Endothelial cell of umbilical vein (primary cell): Measurements from ENCODE around the gene GRIK3. TPM values are rescaled to one million over a fixed set of nuclear protein-coding genes. Genes with fewer than 3 reads are reported as not detected.

Experiments
- BruUV-seq: library from RNA; stranded (reverse); fragments of 400-500 nt; replicated peaks from 2 replicates; lab custom pipeline; 2021; lab: Mats Ljungman, UMichigan
- CTCF ChIA-PET: fragments of 300-600, 350-600 bp; sonication (Branson Sonifier 250); formaldehyde crosslinking; loops from one replicate; lab custom pipeline; 2021; ENCODE audit warnings: antibody characterized with exemption, inconsistent platforms; lab: Charles Lee
- POLR2A ChIA-PET: fragments of 300-600, 350-600 bp; sonication (Branson Sonifier 250); formaldehyde crosslinking; loops from one replicate; lab custom pipeline; 2021; ENCODE audit warnings: antibody characterized with exemption, inconsistent platforms; lab: Charles Lee
- DNase-seq: peaks from one replicate; pipeline ENCODE4 v3.0.0-alpha.2; 2011; ENCODE audit warnings: low read depth, low spot score
- FAIRE-seq: peaks from 2 replicates; lab custom pipeline; 2011; peaks lifted over from hg19 to GRCh38; lab: Jason Lieb, UNC
- H2AFZ ChIP-seq: 2 replicates; pipeline ENCODE4 v1.6.0; 2012; ENCODE audit warnings: low read depth, low read length, control low read depth, inconsistent platforms
- H3K27ac ChIP-seq: 2 replicates; pipeline ENCODE4 v1.5.1; 2011; ENCODE audit warnings: low read depth, mild to moderate bottlenecking, control low read depth, low read length, moderate library complexity; ENCODE audit not compliant: insufficient read depth
- H3K27me3 ChIP-seq, 2 experiments: 2 replicates each; pipeline versions ENCODE4 v1.6.0 to v1.6.1; 2011; ENCODE audit warnings: low read length in 2 of 2, mixed read lengths in 1 of 2; ENCODE audit not compliant: control insufficient read depth in 2 of 2, insufficient read depth in 2 of 2
- H3K36me3 ChIP-seq, 2 experiments: 2 replicates in 1 of 2; 3 replicates in 1 of 2; pipeline ENCODE4 v1.5.1; 2011; ENCODE audit warnings: low read length in 2 of 2, mild to moderate bottlenecking in 1 of 2, moderate library complexity in 1 of 2; ENCODE audit not compliant: control insufficient read depth in 2 of 2, insufficient read depth in 2 of 2; ENCODE audit errors: extremely low read depth in 1 of 2
- H3K4me1 ChIP-seq: 3 replicates; pipeline ENCODE4 v1.5.1; 2011; ENCODE audit warnings: mild to moderate bottlenecking, low read length; ENCODE audit not compliant: control insufficient read depth, insufficient read depth; ENCODE audit errors: extremely low read depth
- H3K4me2 ChIP-seq: 2 replicates; pipeline ENCODE4 v1.6.1; 2011; ENCODE audit warnings: low read length, control low read depth, mixed read lengths; ENCODE audit not compliant: insufficient read depth
- H3K4me3 ChIP-seq, 3 experiments: fragments of 200-600 bp in 1 of 3; sonication (generic), shearing (Covaris generic) in 1 of 3; replicated peaks in 1 of 3; 2 replicates each; pipeline ENCODE4 v1.5.1; 2011 to 2016; ENCODE audit warnings: control low read depth in 3 of 3, low read length in 3 of 3, mild to moderate bottlenecking in 2 of 3, inconsistent platforms in 1 of 3, low read depth in 1 of 3, moderate library complexity in 1 of 3; ENCODE audit not compliant: insufficient read depth in 1 of 3
- H3K79me2 ChIP-seq: 2 replicates; pipeline ENCODE4 v1.6.0; 2012; ENCODE audit warnings: low read length, inconsistent platforms; ENCODE audit not compliant: control insufficient read depth, insufficient read depth
- H3K9ac ChIP-seq: replicated peaks from 2 replicates; pipeline ENCODE3; 2011; ENCODE audit warnings: low read length, control low read depth; ENCODE audit not compliant: insufficient read depth; ENCODE audit errors: extremely low read depth
- H3K9me1 ChIP-seq: replicated peaks from 3 replicates; pipeline ENCODE4 v1.6.0; 2011; ENCODE audit warnings: mild to moderate bottlenecking, low read length; ENCODE audit not compliant: control insufficient read depth, insufficient read depth; ENCODE audit errors: extremely low read depth
- H3K9me3 ChIP-seq: replicated peaks from 2 replicates; pipeline ENCODE4 v1.5.1; 2012; ENCODE audit warnings: low read length, inconsistent platforms; ENCODE audit not compliant: control insufficient read depth, insufficient read depth
- H4K20me1 ChIP-seq: replicated peaks from 2 replicates; pipeline ENCODE3; 2011; ENCODE audit warnings: mild to moderate bottlenecking, low read length; ENCODE audit not compliant: control insufficient read depth, insufficient read depth; ENCODE audit errors: extremely low read depth
- CTCF ChIP-seq, 2 donors: IDR thresholded peaks; 1 replicate in 1 of 2; 2 replicates in 1 of 2; pipeline ENCODE4 v1.5.1; 2011; ENCODE audit warnings: low read length in 2 of 2, mild to moderate bottlenecking in 2 of 2, moderate library complexity in 2 of 2, control low read depth in 1 of 2, inconsistent platforms in 1 of 2, low read depth in 1 of 2; ENCODE audit not compliant: insufficient read depth in 1 of 2; ENCODE audit errors: extremely low read depth in 1 of 2
- EZH2 ChIP-seq: IDR thresholded peaks from 2 replicates; pipeline ENCODE4 v1.6.1; 2012; ENCODE audit warnings: borderline replicate concordance, low read depth, mild to moderate bottlenecking, moderate library complexity, low read length, inconsistent platforms; ENCODE audit not compliant: severe bottlenecking
- FOS ChIP-seq: IDR thresholded peaks from 2 replicates; pipeline ENCODE4 v1.6.1; 2011; ENCODE audit warnings: mild to moderate bottlenecking, low read length, moderate library complexity, borderline replicate concordance; ENCODE audit not compliant: insufficient read depth
- GATA2 ChIP-seq: IDR thresholded peaks from 2 replicates; pipeline ENCODE4 v1.7.0; 2011; ENCODE audit warnings: low read depth, mild to moderate bottlenecking, moderate library complexity, mixed read lengths, low read length; ENCODE audit not compliant: insufficient read length, insufficient read depth
- JUN ChIP-seq: IDR thresholded peaks from 2 replicates; pipeline ENCODE4 v1.6.1; 2011; ENCODE audit warnings: borderline replicate concordance, low read depth; ENCODE audit not compliant: insufficient read length, insufficient read depth
- MAX ChIP-seq: IDR thresholded peaks from 2 replicates; pipeline ENCODE4 v1.6.1; 2011; ENCODE audit not compliant: insufficient read depth, insufficient read length
- MYC ChIP-seq: IDR thresholded peaks from one replicate; pipeline ENCODE4 v1.6.1; 2011; ENCODE audit warnings: mild to moderate bottlenecking, low read depth, low read length
- POLR2A ChIP-seq: IDR thresholded peaks from 2 replicates; pipeline ENCODE4 v1.6.1; 2012; ENCODE audit warnings: low read depth, mild to moderate bottlenecking, control low read depth, low read length
- POLR2AphosphoS5 ChIP-seq: IDR thresholded peaks from 2 replicates; pipeline ENCODE4 v1.6.1; 2012; ENCODE audit warnings: low read depth, mild to moderate bottlenecking, control low read depth, low read length, moderate library complexity; ENCODE audit not compliant: insufficient read depth
- dilution Hi-C: fragments of 300-500 bp; cut with MboI; formaldehyde crosslinking; loops from one replicate; pipeline ENCODE4 v1.15.0; 2019; ENCODE audit warnings: low sequenced_read_pairs; ENCODE audit not compliant: extremely low pct_ligation_motif_present
- intact Hi-C: fragments of 100-400 bp; cut with micrococcal nuclease; formaldehyde crosslinking; loops from one replicate; pipeline ENCODE4 v1.10.0; 2022
- polyA plus RNA-seq, 4 experiments: library from polyadenylated mRNA; depleted of rRNA in 3 of 4; stranded (reverse) in 3 of 4; unstranded in 1 of 4; fragments of >200 nt; gene quantifications; 2 replicates each; pipeline versions ENCODE4 v1.2.1 to v1.2.3, GENCODE V29; 2011 to 2012; ENCODE audit warnings: missing spikeins in 1 of 4
- total RNA-seq: library from RNA; stranded (reverse); gene quantifications from 2 replicates; pipeline ENCODE4 v1.2.3, GENCODE V29; 2021

The GRIK3 gene
- total and polyA plus RNA-seq, 2 donors (not counting 3 experiments of a cell fraction or from before 2014, with no cell fraction given) = not detected

- H3K79me2 ChIP-seq = no peaks in the 10 kb centered on the region
- dilution Hi-C loops = no loop called here
- DNase-seq (no peak), FAIRE-seq (no peak)
- TF ChIP-seq POLR2AphosphoS5 = no peak
- no peak for TF ChIP-seq GATA2
- no peak for TF ChIP-seq JUN
- TF ChIP-seq EZH2 = no peak
- no peak for TF ChIP-seq MAX
- no peak for TF ChIP-seq POLR2A
- TF ChIP-seq MYC = no peak
- no peak overlapping the region for H3K4me2 ChIP-seq
- no peaks in the 10 kb centered on the region for H4K20me1 ChIP-seq
- no peaks in the 10 kb centered on the region for H3K9me1 ChIP-seq
- CTCF ChIA-PET = no interaction called here
- BruUV-seq = no TSS peak
- H3K4me3 ChIP-seq = no peak overlapping the region
- intact Hi-C loops = no loop called here
- no peak overlapping the region for H3K27ac ChIP-seq
- no peaks in the 10 kb centered on the region for H3K9me3 ChIP-seq
- no peaks in the 10 kb centered on the region for H3K27me3 ChIP-seq
- H3K9ac ChIP-seq = no peak overlapping the region
- H3K4me1 ChIP-seq = no peaks in the 10 kb centered on the region
- no peaks in the 10 kb centered on the region for H3K36me3 ChIP-seq
- no peak overlapping the region for H2AFZ ChIP-seq
- POLR2A ChIA-PET = no interaction called here
Observed at GRCh38 chr1:36889478-36890226, 144.7 kb downstream of the GRIK3 start.

- no peak for DNase-seq
- Histone ChIP-seq H3K9me3 (no peaks in the 10 kb centered on the region), H3K36me3 (no peaks in the 10 kb centered on the region), H3K27me3 (no peaks in the 10 kb centered on the region), H4K20me1 (no peaks in the 10 kb centered on the region), H2AFZ (no peak overlapping the region), H3K4me3 (no peak overlapping the region), H3K4me1 (peaks cover 3% of the 10 kb centered on the region), H3K9ac (no peak overlapping the region), H3K27ac (no peak overlapping the region), H3K9me1 (no peaks in the 10 kb centered on the region), H3K79me2 (no peaks in the 10 kb centered on the region), H3K4me2 (no peak overlapping the region)
- ChIA-PET CTCF (no interaction called here), POLR2A (no interaction called here)
- TF ChIP-seq MYC (no peak), EZH2 (no peak), MAX (no peak), POLR2AphosphoS5 (no peak), JUN (no peak), POLR2A (no peak), FOS (no peak), GATA2 (no peak), CTCF (IDR thresholded peaks at IDR 0.05; ENCODE audit: extremely low read depth in 1 of 2, insufficient read depth in 1 of 2, low read depth in 1 of 2, low read length in 2 of 2) (no peak)
- BruUV-seq = no TSS peak
- dilution Hi-C loops (no loop called here), intact Hi-C loops (no loop called here)
- FAIRE-seq = no peak
Observed at GRCh38 chr1:36888811-36889477, 145.4 kb downstream of the GRIK3 start.
